ENCODE data around the gene SKIC2. TPM values are rescaled to one million over a fixed set of nuclear protein-coding genes. Genes with fewer than 3 reads are reported as not detected.
A peak's percentile ranks its signal among the peaks of the same experiment; 100 is the strongest.

The SKIC2 gene
- total RNA-seq, 2 donors from 2014 or later: 91.8 to 115 TPM

DNA sequence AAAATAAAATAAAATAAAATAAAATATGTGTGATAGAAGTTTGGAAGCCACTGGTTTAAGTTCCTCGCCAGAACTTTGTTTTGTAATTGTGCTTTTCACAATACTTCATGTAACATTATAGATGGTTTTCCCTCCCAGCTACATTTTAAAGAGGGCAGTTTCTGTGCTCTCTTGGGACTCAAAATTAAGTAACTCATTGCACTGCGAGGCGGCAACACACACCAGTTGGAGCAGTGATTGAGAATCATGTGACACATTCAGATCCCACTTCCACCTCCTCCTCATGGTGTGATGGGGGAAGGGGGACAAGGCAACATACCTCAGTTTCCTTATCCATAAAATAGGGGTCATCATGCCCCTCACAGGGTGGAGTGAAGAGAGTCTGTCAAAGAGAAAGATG, 24.0 kb upstream of the SKIC2 start:
- no peak for DNase-seq (ENCODE audit: low spot score in 2 of 2)
- Mint-ChIP-seq H3K9me3 (no peaks in the 10 kb centered on the region), H3K36me3 (no peaks in the 10 kb centered on the region), H3K27ac (no peak overlapping the region)
- no peak for ATAC-seq

DNA sequence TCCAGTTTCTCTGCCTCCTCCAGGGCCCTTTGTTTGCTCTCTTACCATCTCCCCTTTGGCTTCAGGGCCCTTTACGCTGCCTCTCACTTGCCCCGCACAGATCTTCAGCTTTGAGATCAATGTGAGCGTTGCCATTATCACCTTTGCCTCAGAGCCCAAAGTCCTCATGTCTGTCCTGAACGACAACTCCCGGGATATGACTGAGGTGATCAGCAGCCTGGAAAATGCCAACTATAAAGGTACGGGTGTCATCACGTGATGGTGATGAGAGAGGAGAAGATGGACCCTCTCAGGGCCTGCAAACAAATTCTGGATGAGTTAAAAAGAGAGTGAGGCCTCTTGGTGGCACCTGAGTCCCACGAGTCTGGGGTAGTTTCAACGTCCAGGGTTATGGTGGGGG, 23.2 kb upstream of the SKIC2 start:
- DNase-seq (ENCODE audit: low spot score in 2 of 2): no peak
- H3K27ac Mint-ChIP-seq: no peak overlapping the region
- H3K36me3 Mint-ChIP-seq: no peaks in the 10 kb centered on the region
- no peaks in the 10 kb centered on the region for H3K9me3 Mint-ChIP-seq
- ATAC-seq: no peak

DNA sequence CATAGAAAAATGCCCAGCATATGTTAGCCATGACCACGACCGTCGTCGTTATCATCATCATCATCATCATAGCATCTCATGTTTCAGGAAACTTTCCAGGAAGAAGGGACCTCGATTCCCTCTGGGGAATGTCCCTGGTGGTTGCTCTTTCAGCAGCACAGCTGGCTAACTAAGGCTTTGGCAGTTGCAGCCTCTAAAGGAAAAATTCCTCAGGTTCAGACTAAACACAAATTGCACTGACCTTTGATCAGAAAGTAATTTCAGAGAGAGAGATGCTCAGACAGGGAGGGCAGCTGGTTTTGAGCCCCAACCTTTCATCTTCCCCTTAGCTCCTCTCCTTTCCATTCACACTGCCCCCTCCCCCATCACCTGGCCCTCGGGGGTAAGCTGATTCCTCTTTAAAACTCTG, 18.7 kb upstream of the SKIC2 start:
- peak in 1 of 2 donors; percentile 48 for ATAC-seq
- no peak for DNase-seq (ENCODE audit: low spot score in 2 of 2)
- H3K27ac Mint-ChIP-seq: peak overlapping the region in 1 of 2 donors; percentile 85
- no peaks in the 10 kb centered on the region for H3K36me3 Mint-ChIP-seq
- no peaks in the 10 kb centered on the region for H3K9me3 Mint-ChIP-seq

DNA sequence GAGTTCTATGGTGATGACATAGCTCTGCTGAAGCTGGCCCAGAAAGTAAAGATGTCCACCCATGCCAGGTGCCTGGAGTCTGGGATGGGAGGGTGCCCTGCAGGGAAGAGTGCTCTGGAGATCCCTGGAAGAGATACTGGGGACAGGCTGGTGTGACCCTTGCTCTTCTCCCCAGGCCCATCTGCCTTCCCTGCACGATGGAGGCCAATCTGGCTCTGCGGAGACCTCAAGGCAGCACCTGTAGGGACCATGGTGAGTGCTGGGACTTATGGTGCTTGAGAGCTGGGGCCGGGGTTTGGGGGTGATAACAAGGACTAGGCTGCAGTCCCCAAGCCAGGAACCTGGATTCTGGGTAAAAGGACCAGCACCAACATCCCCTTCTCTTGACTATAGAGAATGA, 15.2 kb upstream of the SKIC2 start:
- H3K27ac Mint-ChIP-seq: peak overlapping the region in 1 of 2 donors; percentile 52
- no peak for DNase-seq (ENCODE audit: low spot score in 2 of 2)
- ATAC-seq: no peak
- no peaks in the 10 kb centered on the region for H3K36me3 Mint-ChIP-seq
- no peaks in the 10 kb centered on the region for H3K9me3 Mint-ChIP-seq

DNA sequence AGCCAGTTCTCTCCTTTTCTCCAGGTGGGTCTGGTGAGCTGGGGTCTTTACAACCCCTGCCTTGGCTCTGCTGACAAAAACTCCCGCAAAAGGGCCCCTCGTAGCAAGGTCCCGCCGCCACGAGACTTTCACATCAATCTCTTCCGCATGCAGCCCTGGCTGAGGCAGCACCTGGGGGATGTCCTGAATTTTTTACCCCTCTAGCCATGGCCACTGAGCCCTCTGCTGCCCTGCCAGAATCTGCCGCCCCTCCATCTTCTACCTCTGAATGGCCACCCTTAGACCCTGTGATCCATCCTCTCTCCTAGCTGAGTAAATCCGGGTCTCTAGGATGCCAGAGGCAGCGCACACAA, 13.8 kb upstream of the SKIC2 start:
- peak overlapping the region in 1 of 2 donors; percentile 29 for H3K27ac Mint-ChIP-seq
- ATAC-seq (peak in 1 of 2 donors; percentile 6), DNase-seq (ENCODE audit: low spot score in 2 of 2) (no peak)
- H3K36me3 Mint-ChIP-seq: no peaks in the 10 kb centered on the region
- H3K9me3 Mint-ChIP-seq: no peaks in the 10 kb centered on the region

DNA sequence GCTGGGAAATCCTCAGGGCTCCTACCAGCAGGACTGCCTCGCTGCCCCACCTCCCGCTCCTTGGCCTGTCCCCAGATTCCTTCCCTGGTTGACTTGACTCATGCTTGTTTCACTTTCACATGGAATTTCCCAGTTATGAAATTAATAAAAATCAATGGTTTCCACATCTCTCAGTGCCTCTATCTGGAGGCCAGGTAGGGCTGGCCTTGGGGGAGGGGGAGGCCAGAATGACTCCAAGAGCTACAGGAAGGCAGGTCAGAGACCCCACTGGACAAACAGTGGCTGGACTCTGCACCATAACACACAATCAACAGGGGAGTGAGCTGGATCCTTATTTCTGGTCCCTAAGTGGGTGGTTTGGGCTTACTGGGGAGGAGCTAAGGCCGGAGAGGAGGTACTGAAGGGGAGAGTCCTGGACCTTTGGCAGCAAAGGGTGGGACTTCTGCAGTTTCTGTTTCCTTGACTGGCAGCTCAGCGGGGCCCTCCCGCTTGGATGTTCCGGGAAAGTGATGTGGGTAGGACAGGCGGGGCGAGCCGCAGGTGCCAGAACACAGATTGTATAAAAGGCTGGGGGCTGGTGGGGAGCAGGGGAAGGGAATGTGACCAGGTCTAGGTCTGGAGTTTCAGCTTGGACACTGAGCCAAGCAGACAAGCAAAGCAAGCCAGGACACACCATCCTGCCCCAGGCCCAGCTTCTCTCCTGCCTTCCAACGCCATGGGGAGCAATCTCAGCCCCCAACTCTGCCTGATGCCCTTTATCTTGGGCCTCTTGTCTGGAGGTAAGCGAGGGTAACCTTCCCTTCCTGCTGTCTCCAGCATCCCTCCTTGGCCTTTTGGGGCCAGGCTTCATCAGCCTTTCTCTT, 13.2 kb upstream of the SKIC2 start, which contains the start of gene CFB:
Gene CFB, plus strand, starts transcription at position 589 of the 863 bp plus-strand sequence. Its CDS starts 127 bp downstream, at position 716.
- ATAC-seq (peak; percentile 32 to 56), DNase-seq (ENCODE audit: low spot score in 2 of 2) (no peak)
- H3K9me3 Mint-ChIP-seq: no peaks in the 10 kb centered on the region
- peak within 1 kb of the TSS; percentile 29 to 82 for H3K27ac Mint-ChIP-seq
- H3K36me3 Mint-ChIP-seq: no peaks in the 10 kb centered on the region

DNA sequence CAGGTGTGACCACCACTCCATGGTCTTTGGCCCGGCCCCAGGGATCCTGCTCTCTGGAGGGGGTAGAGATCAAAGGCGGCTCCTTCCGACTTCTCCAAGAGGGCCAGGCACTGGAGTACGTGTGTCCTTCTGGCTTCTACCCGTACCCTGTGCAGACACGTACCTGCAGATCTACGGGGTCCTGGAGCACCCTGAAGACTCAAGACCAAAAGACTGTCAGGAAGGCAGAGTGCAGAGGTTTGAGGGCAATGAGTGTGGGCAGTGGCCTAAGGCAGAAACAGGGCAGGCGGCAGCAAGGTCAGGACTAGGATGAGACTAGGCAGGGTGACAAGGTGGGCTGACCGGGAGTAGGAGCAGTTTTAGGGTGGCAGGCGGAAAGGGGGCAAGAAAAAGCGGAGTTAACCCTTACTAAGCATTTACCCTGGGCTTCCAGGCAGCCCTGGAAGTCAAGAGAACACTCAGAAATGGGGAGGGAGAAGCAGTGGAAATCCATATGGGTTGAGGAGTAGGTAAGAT, 12.5 kb upstream of the SKIC2 start:
- Mint-ChIP-seq H3K36me3 (no peaks in the 10 kb centered on the region), H3K27ac (peak overlapping the region in 1 of 2 donors; percentile 82), H3K9me3 (no peaks in the 10 kb centered on the region)
- DNase-seq (ENCODE audit: low spot score in 2 of 2) (no peak), ATAC-seq (no peak)

DNA sequence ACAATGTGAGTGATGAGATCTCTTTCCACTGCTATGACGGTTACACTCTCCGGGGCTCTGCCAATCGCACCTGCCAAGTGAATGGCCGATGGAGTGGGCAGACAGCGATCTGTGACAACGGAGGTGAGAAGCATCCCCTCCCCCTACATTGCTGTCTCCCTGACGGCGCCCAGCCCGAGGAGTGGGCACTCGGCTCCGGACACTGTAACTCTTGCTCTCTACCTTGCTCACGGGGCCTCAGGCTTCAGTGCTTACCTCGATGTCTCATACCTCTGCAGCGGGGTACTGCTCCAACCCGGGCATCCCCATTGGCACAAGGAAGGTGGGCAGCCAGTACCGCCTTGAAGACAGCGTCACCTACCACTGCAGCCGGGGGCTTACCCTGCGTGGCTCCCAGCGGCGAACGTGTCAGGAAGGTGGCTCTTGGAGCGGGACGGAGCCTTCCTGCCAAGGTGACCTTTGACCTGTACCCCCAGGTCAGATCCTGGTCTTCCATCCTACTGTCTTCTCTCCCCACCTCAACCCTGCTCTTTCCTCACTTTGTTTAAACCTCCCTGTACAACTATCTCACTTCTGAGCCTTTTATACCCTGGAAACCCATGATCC, 11.8 kb upstream of the SKIC2 start:
- Mint-ChIP-seq H3K9me3 (no peaks in the 10 kb centered on the region), H3K36me3 (no peaks in the 10 kb centered on the region), H3K27ac (peak overlapping the region in 1 of 2 donors; percentile 29)
- ATAC-seq: no peak
- no peak for DNase-seq (ENCODE audit: low spot score in 2 of 2)

DNA sequence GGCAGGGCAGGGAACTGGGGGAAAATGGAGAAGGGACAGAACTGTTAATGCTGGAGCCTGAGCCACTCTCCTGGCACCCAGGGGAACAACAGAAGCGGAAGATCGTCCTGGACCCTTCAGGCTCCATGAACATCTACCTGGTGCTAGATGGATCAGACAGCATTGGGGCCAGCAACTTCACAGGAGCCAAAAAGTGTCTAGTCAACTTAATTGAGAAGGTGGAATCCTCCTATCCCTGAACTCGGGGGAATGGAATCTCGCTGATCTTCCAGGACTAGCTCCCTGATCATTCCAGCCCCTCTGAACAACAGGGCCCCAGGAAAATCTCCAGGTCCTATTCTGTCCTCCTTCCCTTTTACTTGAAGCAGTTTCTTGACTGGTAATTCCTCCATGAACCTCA, 11.1 kb upstream of the SKIC2 start:
- no peak for ATAC-seq
- H3K36me3 Mint-ChIP-seq: peaks cover 0 to 1% of the 10 kb centered on the region in 2 donors
- DNase-seq (ENCODE audit: low spot score in 2 of 2): no peak
- H3K27ac Mint-ChIP-seq: no peak overlapping the region
- H3K9me3 Mint-ChIP-seq: no peaks in the 10 kb centered on the region

DNA sequence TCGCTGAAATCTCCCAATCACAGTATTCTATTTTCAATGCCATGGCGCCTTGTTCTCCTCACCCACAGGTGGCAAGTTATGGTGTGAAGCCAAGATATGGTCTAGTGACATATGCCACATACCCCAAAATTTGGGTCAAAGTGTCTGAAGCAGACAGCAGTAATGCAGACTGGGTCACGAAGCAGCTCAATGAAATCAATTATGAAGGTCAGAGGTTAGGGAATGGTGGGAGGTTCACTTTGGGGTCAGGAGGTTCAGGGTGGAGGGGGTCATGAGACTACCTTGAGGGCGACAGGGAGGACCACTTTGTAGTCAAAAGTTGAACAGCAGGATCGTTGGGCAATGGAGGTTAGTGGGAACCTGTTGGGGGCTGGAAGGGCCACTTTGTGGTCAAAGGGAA, 10.7 kb upstream of the SKIC2 start:
- Mint-ChIP-seq H3K36me3 (peaks cover 0 to 6% of the 10 kb centered on the region in 2 donors), H3K27ac (no peak overlapping the region), H3K9me3 (no peaks in the 10 kb centered on the region)
- ATAC-seq (no peak), DNase-seq (ENCODE audit: low spot score in 2 of 2) (no peak)

DNA sequence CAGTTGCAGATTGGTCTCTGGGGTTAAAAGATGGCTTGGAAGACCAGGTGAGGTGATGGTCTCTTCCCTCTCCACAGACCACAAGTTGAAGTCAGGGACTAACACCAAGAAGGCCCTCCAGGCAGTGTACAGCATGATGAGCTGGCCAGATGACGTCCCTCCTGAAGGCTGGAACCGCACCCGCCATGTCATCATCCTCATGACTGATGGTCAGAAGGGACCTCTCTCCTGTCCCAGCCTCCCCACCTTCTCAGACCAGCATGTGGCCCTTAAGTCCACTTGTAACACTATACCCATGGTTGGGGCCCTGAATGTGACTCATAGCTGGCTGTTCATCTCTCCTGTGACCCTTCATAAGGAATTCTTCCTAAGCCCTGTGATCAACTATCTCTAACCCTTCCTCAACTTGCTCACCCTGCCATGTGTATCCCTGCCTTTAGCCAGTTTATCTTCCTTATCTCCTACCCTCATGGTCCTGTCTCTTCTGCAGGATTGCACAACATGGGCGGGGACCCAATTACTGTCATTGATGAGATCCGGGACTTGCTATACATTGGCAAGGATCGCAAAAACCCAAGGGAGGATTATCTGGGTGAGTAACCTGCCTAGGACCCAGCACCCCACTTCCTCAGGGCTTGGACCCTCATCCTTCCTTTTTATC, 10.1 kb upstream of the SKIC2 start:
- Mint-ChIP-seq H3K36me3 (peaks cover 0 to 9% of the 10 kb centered on the region in 2 donors), H3K27ac (no peak overlapping the region)

DNA sequence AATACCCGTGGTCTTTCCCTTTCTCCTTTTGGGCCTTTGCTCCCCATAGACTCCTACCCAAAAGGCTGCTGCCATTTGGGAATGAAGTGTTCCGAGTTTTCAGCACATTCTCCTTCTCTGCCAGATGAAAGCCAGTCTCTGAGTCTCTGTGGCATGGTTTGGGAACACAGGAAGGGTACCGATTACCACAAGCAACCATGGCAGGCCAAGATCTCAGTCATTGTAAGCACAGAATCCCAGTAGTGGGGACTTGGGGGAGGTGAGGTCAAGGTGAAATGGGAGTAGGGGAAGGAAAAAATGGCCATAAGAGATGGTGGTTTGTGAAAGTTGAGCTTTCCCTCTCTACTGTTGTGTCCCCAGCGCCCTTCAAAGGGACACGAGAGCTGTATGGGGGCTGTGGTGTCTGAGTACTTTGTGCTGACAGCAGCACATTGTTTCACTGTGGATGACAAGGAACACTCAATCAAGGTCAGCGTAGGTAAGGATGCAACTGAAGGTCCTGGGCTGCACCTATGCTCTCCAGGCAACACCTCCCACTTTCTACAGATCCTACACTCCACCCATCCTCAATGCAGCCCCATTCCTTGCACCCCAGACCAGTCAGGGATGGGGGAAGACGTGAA, 8.9 kb upstream of the SKIC2 start:
- Mint-ChIP-seq H3K27ac (peak overlapping the region in 1 of 2 donors; percentile 4), H3K36me3 (peaks cover 4 to 15% of the 10 kb centered on the region in 2 donors), H3K9me3 (no peaks in the 10 kb centered on the region)
- no peak for ATAC-seq
- no peak for DNase-seq (ENCODE audit: low spot score in 2 of 2)

More for the DNA sequence above, 10.1 kb upstream of the SKIC2 start:
- H3K9me3 Mint-ChIP-seq: no peaks in the 10 kb centered on the region
- DNase-seq (ENCODE audit: low spot score in 2 of 2): no peak
- ATAC-seq: peak in 1 of 2 donors; percentile 15

DNA sequence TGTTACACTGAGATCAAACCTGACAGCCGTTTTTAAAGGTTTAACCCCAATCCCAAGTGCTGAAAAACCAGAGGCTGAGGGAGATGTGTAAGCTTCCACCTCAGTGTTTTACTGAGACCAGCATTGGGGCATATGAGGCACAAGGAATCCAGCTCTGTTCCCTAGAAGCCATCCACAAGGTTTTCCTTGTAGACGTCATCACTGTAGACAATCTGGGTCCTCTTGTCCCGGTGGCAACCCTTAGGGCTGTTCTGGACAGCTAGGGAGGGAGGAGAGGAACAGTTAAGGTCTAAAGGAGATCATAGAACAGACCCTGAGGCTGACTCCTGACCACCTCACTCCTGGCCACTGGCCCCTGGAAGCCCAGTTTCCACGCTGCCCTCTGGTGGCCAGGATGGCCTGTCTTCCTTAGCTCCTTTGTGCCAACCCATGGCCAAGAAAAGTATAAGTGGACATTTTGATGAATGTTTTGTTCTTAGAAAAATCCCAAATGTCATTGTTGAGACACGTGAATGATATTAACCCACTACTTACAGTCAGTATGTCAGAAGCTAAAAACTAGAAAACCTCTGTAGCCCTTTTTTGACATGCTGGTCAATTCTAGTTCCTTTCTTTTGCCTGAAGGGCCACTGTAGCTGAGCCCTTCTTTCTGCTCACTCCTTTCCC, 6.7 kb upstream of the SKIC2 start:
- peaks cover 4 to 16% of the 10 kb centered on the region in 2 donors for H3K36me3 Mint-ChIP-seq
- DNase-seq (ENCODE audit: low spot score in 2 of 2): peak in 1 of 2 donors; percentile 48

DNA sequence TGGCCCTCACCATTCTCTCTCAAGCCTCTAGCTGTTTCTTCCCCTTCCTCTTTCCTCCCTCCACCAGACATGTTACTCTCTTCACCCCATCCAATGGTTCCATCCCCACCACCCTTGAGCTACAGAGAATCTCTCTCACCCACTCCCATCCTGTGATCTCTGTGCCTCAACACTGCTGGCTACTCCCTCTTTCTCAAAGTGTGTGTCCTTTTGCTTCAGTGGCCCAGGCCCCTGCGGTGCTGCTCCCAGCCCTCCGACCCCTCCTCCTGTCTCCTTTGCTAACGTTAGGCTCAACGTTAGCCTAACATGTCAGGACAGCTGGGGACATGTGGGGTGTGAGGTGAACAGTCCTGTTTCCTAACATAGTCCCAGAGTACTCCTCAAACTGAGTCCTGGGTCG, 6.1 kb upstream of the SKIC2 start:
- peak overlapping the region in 1 of 2 donors; percentile 34 for H3K27ac Mint-ChIP-seq
- no peak for DNase-seq (ENCODE audit: low spot score in 2 of 2)
- no peaks in the 10 kb centered on the region for H3K9me3 Mint-ChIP-seq
- H3K36me3 Mint-ChIP-seq: peaks cover 9 to 22% of the 10 kb centered on the region in 2 donors
- peak in 1 of 2 donors; percentile 9 for ATAC-seq

More for the DNA sequence above, 6.7 kb upstream of the SKIC2 start:
- Mint-ChIP-seq H3K9me3 (no peaks in the 10 kb centered on the region), H3K27ac (peak overlapping the region in 1 of 2 donors; percentile 34)
- peak; percentile 75 to 82 for ATAC-seq

DNA sequence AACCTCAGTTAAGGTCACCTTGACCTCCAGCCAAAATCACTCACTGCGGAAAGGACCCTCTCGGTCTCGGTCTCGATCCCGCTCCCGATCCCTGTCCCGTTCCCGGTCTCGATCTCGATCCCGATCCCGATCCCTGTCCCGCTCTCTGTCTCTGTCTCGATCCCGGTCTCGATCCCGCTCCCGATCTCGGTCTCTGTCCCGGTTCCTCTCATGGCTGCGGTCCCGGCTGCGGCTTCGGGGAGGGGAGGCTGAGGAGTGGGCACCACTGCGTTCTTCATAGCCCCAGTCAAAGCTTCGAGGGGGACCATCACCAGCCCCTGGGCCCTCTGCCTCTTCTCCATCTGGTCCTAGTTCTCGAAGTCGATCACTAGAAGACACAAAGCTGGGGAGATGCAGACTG, 4.5 kb upstream of the SKIC2 start:
- Mint-ChIP-seq H3K36me3 (peaks cover 19 to 22% of the 10 kb centered on the region in 2 donors), H3K27ac (peak overlapping the region in 1 of 2 donors; percentile 17), H3K9me3 (no peaks in the 10 kb centered on the region)
- no peak for DNase-seq (ENCODE audit: low spot score in 2 of 2)
- ATAC-seq: no peak

DNA sequence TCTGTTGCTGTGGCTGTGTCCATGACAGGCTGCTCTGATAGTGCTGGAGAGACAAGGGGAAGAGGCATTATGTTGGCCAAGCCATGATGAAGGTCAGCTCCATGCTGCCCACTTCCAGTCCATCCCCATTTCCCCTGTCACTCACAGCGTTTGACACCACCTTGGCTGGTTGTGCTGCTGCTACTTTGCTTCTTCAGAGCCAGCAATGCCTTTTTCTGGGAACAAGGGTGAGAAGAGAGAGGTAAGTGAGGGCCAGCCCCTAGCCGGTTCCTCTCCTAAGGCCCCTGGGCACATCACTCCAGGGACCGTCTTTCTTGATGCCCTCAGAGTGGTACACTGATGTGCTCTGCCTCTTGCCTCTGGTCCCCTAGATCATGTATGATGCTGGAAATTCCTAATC, 2.2 kb upstream of the SKIC2 start:
- Mint-ChIP-seq H3K36me3 (peaks cover 26 to 40% of the 10 kb centered on the region in 2 donors), H3K9me3 (no peaks in the 10 kb centered on the region), H3K27ac (peak overlapping the region in 1 of 2 donors; percentile 95)
- no peak for DNase-seq (ENCODE audit: low spot score in 2 of 2)
- no peak for ATAC-seq

Data from activated naive CD4-positive, alpha-beta T cell treated with anti-CD3 and anti-CD28 coated beads, Interleukin-2, amount 50 U/mL, for 72 hours (primary cell).